OCI-LY1 (cell line): Measurements from ENCODE around the gene RBM20.
A peak's percentile ranks its signal among the peaks of the same experiment; 100 is the strongest.

ENCODE experiments used
- H2AFZ ChIP-seq: fragments of 200-600 bp; sonication (generic), shearing (Covaris generic); 2 replicates; pipeline ENCODE4 v1.6.0; 2014; ENCODE audit warnings: antibody characterized with exemption, mild to moderate bottlenecking, low read length
- H3F3A ChIP-seq: fragments of 200-600 bp; sonication (generic), shearing (Covaris generic); 2 replicates; pipeline ENCODE4 v1.6.0; 2014; ENCODE audit warnings: mild to moderate bottlenecking, antibody characterized with exemption, low read length, moderate library complexity; ENCODE audit not compliant: insufficient read depth
- H3K27ac ChIP-seq: fragments of 200-600 bp; sonication (generic); 2 replicates; pipeline ENCODE4 v1.5.1; 2014; ENCODE audit warnings: low read length, mixed run types, mild to moderate bottlenecking, low read depth; ENCODE audit not compliant: poor library complexity, severe bottlenecking
- H3K27me3 ChIP-seq: fragments of 200-600 bp; sonication (generic); 2 replicates; pipeline ENCODE4 v1.6.0; 2014; ENCODE audit warnings: antibody characterized with exemption, mild to moderate bottlenecking, low read length, moderate library complexity; ENCODE audit not compliant: insufficient read depth
- H3K36me3 ChIP-seq: fragments of 200-600 bp; sonication (generic); 2 replicates; pipeline ENCODE4 v1.6.1; 2014; ENCODE audit warnings: mild to moderate bottlenecking, antibody characterized with exemption, low read length, moderate library complexity, mixed read lengths; ENCODE audit not compliant: insufficient read depth
- H3K4me1 ChIP-seq: fragments of 200-600 bp; sonication (generic); 2 replicates; pipeline ENCODE4 v1.5.1; 2014; ENCODE audit warnings: mild to moderate bottlenecking, low read length, moderate library complexity; ENCODE audit not compliant: insufficient read depth, severe bottlenecking
- H3K4me2 ChIP-seq: fragments of 200-600 bp; sonication (generic), shearing (Covaris generic); 2 replicates; pipeline ENCODE4 v1.6.1; 2014; ENCODE audit warnings: low read length
- H3K4me3 ChIP-seq: fragments of 200-600 bp; sonication (generic); 2 replicates; pipeline ENCODE4 v1.5.1; 2014; ENCODE audit warnings: low read length, low read depth, mild to moderate bottlenecking, mixed read lengths; ENCODE audit not compliant: poor library complexity, severe bottlenecking
- H3K79me2 ChIP-seq: fragments of 200-600 bp; shearing (Covaris generic); 2 replicates; pipeline ENCODE4 v1.6.1; 2016; ENCODE audit warnings: mixed run types, low read length, mixed read lengths; ENCODE audit not compliant: insufficient read depth
- H3K9ac ChIP-seq: fragments of 200-600 bp; sonication (generic), shearing (Covaris generic); 2 replicates; pipeline ENCODE4 v1.6.1; 2014; ENCODE audit warnings: mild to moderate bottlenecking, low read length, mixed read lengths
- H3K9me2 ChIP-seq: fragments of 200-600 bp; sonication (generic), shearing (Covaris generic); 2 replicates; pipeline ENCODE4 v1.6.1; 2014; ENCODE audit warnings: low read depth, mild to moderate bottlenecking, low read length, mixed read lengths
- H3K9me3 ChIP-seq: fragments of 200-600 bp; shearing (Covaris generic); 2 replicates; pipeline ENCODE4 v1.6.1; 2014; ENCODE audit warnings: low read length, mixed read lengths
- H4K20me1 ChIP-seq: fragments of 200-600 bp; sonication (generic), shearing (Covaris generic); 2 replicates; pipeline ENCODE4 v1.6.0; 2016; ENCODE audit warnings: mild to moderate bottlenecking, low read length; ENCODE audit not compliant: insufficient read depth
- EZH2 ChIP-seq: fragments of 200-600 bp; sonication (generic), shearing (Covaris generic); IDR thresholded peaks from 2 replicates; pipeline ENCODE4 v1.8.0; 2017; ENCODE audit warnings: borderline replicate concordance, mixed run types, mild to moderate bottlenecking, antibody characterized with exemption, low read length, moderate library complexity, mixed read lengths
- TF ChIP-seq, protein P1 (sequence below): fragments of 200-600 bp; sonication (generic), shearing (Covaris generic); IDR thresholded peaks from 2 replicates; pipeline ENCODE4 v1.5.1; 2017; ENCODE audit warnings: mild to moderate bottlenecking, antibody characterized with exemption, low read length, moderate library complexity, mixed read lengths

Gene RBM20

GRCh38 chr10:110744782-110745181 is 100.6 kb downstream of the RBM20 start:
- H3K4me1 ChIP-seq = peaks cover 76% of the 10 kb centered on the region
- H3K9me3 ChIP-seq = 0 out of 2 replicates have a peak, but pooled peaks cover 5% of the 10 kb centered on the region
- H3K27ac ChIP-seq = peak overlapping the region; percentile 71
- no peaks in the 10 kb centered on the region; the same call in 1 of the 2 replicates for H3K36me3 ChIP-seq
- H3K4me3 ChIP-seq = no peak overlapping the region
- no peaks in the 10 kb centered on the region for H4K20me1 ChIP-seq
- H2AFZ ChIP-seq = no peak overlapping the region
- H3K9ac ChIP-seq = peak overlapping the region; percentile 15; the same call in 1 of the 2 replicates
- TF ChIP-seq, protein P1, sequence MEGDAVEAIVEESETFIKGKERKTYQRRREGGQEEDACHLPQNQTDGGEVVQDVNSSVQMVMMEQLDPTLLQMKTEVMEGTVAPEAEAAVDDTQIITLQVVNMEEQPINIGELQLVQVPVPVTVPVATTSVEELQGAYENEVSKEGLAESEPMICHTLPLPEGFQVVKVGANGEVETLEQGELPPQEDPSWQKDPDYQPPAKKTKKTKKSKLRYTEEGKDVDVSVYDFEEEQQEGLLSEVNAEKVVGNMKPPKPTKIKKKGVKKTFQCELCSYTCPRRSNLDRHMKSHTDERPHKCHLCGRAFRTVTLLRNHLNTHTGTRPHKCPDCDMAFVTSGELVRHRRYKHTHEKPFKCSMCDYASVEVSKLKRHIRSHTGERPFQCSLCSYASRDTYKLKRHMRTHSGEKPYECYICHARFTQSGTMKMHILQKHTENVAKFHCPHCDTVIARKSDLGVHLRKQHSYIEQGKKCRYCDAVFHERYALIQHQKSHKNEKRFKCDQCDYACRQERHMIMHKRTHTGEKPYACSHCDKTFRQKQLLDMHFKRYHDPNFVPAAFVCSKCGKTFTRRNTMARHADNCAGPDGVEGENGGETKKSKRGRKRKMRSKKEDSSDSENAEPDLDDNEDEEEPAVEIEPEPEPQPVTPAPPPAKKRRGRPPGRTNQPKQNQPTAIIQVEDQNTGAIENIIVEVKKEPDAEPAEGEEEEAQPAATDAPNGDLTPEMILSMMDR = no peak
- TF ChIP-seq EZH2 = no peak
- no peaks in the 10 kb centered on the region for H3K27me3 ChIP-seq
- no peaks in the 10 kb centered on the region for H3K9me2 ChIP-seq
- peak overlapping the region; percentile 9; the same call in 1 of the 2 replicates for H3K4me2 ChIP-seq
- H3F3A ChIP-seq = no peaks in the 10 kb centered on the region
- H3K79me2 ChIP-seq = no peaks in the 10 kb centered on the region

DNA sequence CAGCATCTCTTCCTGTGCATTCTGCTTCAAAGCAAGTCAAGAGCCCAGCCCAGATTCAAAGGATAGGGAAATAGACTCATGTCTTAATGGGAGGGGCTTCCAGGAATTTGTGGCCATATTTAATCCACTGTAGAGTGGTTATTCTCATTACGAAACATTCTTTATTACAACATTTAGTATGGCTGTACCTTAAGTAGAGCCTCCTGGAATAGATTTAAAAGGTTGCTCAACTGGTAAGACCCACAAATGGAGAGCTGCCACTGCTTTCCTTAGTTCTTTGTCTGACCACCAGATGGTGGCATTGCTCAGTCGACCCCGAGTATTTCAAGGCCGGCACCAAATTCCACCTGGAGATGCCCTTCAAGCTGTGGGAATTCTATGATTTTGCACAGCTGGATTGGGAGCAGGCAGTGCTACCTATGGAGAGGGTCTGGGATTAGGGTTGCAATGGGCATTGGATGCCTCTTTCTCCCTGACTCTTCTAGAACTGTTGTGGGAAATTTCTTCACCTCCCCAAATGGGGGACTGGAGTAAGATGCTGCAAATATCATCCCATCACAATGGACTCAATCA is 102.2 kb downstream of the RBM20 start:
- Histone ChIP-seq H3K9me3 (0 out of 2 replicates have a peak, but pooled peaks cover 5% of the 10 kb centered on the region), H3K4me1 (peaks cover 65% of the 10 kb centered on the region), H3K9ac (no peak overlapping the region), H3K36me3 (no peaks in the 10 kb centered on the region; the same call in 1 of the 2 replicates), H3F3A (no peaks in the 10 kb centered on the region), H3K4me3 (no peak overlapping the region), H3K27me3 (no peaks in the 10 kb centered on the region), H2AFZ (no peak overlapping the region), H4K20me1 (no peaks in the 10 kb centered on the region), H3K4me2 (no peak overlapping the region), H3K9me2 (no peaks in the 10 kb centered on the region), H3K27ac (peak overlapping the region; percentile 23), H3K79me2 (no peaks in the 10 kb centered on the region)
- TF ChIP-seq, protein P1 = peak; percentile 97
- no peak for TF ChIP-seq EZH2

GRCh38 chr10:110746969-110747608 is 103.0 kb downstream of the RBM20 start:
- Histone ChIP-seq H3K4me2 (no peak overlapping the region), H3K9me3 (0 out of 2 replicates have a peak, but pooled peaks cover 5% of the 10 kb centered on the region), H3K79me2 (no peaks in the 10 kb centered on the region), H3F3A (no peaks in the 10 kb centered on the region), H3K27me3 (no peaks in the 10 kb centered on the region), H4K20me1 (no peaks in the 10 kb centered on the region), H3K27ac (peak overlapping the region; percentile 30), H3K4me1 (peaks cover 65% of the 10 kb centered on the region), H2AFZ (no peak overlapping the region), H3K9ac (no peak overlapping the region), H3K9me2 (no peaks in the 10 kb centered on the region), H3K36me3 (no peaks in the 10 kb centered on the region; the same call in 1 of the 2 replicates), H3K4me3 (no peak overlapping the region)
- no peak for TF ChIP-seq EZH2
- TF ChIP-seq, protein P1 = no peak
